Fibroblast of villous mesenchyme (primary cell): ENCODE results near the gene ZRANB1. TPM values are rescaled to one million over a fixed set of nuclear protein-coding genes. Genes with fewer than 3 reads are reported as not detected.

Experiments used
- DNase-seq: peaks from one replicate; pipeline ENCODE4 v3.0.0-alpha.2; 2010; ENCODE audit warnings: low read depth
- H3K4me3 ChIP-seq: 2 replicates; pipeline ENCODE4 v1.5.1; 2011; ENCODE audit warnings: low read depth, mild to moderate bottlenecking, low read length
- total RNA-seq: library from RNA; depleted of rRNA; stranded (reverse); fragments of >200 nt; gene quantifications from 2 replicates; pipeline ENCODE4 v1.2.3, GENCODE V29; 2012
- TF ChIP-seq, protein P1 (sequence below): IDR thresholded peaks from 2 replicates; pipeline ENCODE4 v1.5.1; 2012; ENCODE audit warnings: low read depth, mild to moderate bottlenecking, low read length; ENCODE audit not compliant: insufficient read depth

Gene ZRANB1
- 29.0 and 37.1 TPM in 2 replicates for total RNA-seq

GRCh38 chr10:124941823-124942222 lies at the start of gene ZRANB1:
Gene ZRANB1, plus strand, starts transcription at chr10:124942123. Its CDS starts 371 bp downstream, at chr10:124942494.
- no peak within 1 kb of the TSS for H3K4me3 ChIP-seq
- no peak for DNase-seq
- TF ChIP-seq, protein P1, sequence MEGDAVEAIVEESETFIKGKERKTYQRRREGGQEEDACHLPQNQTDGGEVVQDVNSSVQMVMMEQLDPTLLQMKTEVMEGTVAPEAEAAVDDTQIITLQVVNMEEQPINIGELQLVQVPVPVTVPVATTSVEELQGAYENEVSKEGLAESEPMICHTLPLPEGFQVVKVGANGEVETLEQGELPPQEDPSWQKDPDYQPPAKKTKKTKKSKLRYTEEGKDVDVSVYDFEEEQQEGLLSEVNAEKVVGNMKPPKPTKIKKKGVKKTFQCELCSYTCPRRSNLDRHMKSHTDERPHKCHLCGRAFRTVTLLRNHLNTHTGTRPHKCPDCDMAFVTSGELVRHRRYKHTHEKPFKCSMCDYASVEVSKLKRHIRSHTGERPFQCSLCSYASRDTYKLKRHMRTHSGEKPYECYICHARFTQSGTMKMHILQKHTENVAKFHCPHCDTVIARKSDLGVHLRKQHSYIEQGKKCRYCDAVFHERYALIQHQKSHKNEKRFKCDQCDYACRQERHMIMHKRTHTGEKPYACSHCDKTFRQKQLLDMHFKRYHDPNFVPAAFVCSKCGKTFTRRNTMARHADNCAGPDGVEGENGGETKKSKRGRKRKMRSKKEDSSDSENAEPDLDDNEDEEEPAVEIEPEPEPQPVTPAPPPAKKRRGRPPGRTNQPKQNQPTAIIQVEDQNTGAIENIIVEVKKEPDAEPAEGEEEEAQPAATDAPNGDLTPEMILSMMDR = no peak

GRCh38 chr10:124892905-124893304 lies 49.0 kb upstream of the ZRANB1 start:
- TF ChIP-seq, protein P1 = no peak
- DNase-seq = no peak
- no peak overlapping the region for H3K4me3 ChIP-seq

GRCh38 chr10:124894569-124895215 lies 47.2 kb upstream of the ZRANB1 start:
- H3K4me3 ChIP-seq = no peak overlapping the region
- no peak for DNase-seq
- TF ChIP-seq, protein P1 = no peak

DNA sequence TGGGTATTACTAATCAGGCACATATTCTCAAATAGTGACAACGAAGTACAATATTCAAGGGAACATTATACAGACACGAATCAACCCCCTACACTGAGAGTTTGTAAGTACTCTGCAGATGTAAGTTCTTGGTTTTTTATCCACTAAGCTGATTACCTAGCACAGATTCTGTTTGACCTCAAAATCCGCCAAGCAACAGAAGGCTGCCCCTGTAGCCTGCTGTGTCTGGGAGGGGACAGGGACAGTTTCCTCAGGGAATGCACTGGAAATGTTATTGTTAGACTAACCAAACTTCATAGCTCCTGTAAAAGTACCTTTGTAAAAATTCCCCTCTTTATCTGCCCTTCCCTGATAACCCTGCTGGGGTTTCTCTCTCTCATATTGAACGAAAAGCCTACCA lies 45.2 kb upstream of the ZRANB1 start:
- DNase-seq = no peak
- TF ChIP-seq, protein P1 = no peak
- no peak overlapping the region for H3K4me3 ChIP-seq

DNA sequence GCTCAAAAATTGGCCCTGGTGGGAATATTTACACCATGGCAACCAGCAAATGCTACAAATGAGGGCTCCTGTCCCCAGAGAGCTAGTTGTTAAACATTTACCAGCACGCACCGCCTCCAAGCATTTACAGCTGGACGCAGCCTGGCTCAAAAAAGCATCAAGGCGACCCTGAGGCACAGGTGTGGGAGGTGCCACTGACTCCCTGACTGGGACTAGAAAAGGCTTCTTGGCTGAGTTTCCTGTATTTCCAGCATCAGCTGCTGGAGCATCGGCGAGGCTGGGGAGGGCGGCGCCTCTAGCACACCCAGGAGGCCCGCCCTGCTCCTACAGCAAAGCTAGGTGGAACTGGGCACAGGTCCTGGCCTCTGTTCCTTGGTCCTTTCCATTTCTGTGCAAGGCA lies 43.5 kb upstream of the ZRANB1 start:
- no peak overlapping the region for H3K4me3 ChIP-seq
- no peak for DNase-seq
- TF ChIP-seq, protein P1 = no peak

GRCh38 chr10:124899151-124899550 lies 42.8 kb upstream of the ZRANB1 start:
- TF ChIP-seq, protein P1 = no peak
- DNase-seq = no peak
- no peak overlapping the region for H3K4me3 ChIP-seq

DNA sequence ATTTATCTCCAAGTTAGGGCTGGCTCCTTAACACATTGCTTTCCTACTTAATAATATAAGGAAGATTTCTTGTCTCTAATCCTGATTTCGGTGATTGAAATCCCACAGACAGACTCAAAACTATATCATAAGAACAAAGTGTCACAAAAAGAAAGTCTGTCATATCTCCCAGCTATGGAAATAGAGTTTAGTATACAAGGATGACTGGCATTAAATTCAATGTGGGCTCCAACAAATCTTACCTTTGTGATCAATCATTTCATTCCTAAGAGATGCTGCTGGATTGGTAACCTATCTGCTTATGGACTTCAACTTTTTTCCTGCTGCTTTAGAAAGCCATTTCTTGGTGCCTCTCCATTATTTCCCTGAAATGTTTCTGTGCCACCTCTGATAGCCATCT lies 39.5 kb upstream of the ZRANB1 start:
- TF ChIP-seq, protein P1 = no peak
- H3K4me3 ChIP-seq = no peak overlapping the region
- DNase-seq = no peak
